Measurements from ENCODE around the gene CLDN25.

CLDN25 gene

DNA sequence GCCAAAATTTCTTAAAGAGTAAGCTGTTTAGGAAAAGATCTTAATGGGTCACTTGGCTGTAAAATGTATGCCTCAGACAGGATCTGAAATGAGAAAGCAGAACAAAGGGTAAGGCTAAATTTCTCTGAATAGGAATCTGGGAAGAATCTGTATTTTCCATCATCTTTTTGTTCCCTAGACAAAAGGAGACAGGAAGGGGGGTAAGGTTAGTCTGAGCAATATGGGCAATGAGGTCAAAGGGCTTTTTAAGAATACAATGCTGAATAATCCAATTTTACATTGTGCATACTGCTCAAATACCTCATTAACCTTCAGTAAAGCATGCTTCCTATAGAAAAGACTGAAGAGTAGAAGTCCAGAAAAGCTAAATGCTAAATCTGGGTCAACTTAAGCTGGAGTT lies 34.6 kb downstream of the CLDN25 start:
- DNase-seq: no peak

- DNase-seq: no peak
Observed at GRCh38 chr11:113817162-113817561, 37.6 kb downstream of the CLDN25 start.

DNA sequence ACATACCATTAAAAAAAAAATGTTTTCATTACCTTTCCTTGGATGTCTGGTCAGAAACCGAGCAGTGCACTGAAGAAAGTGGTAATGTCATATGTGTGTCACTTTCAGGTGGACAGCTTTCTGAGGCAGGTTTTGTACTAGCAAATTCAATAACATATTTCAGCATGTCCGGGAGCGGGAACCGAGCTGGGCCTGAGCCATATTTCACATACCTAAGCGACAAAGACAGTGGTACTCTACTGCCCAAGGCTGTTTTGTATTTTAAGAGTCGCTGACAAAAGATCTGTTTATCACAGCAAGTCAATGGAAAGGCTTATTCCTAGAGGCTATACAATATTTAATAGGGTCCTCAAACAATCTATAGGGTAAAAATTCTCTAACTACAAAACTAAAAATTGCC lies 38.0 kb downstream of the CLDN25 start:
- DNase-seq: no peak

GRCh38 chr11:113818426-113818825 lies 38.8 kb downstream of the CLDN25 start:
- no peak for DNase-seq

- no peak for DNase-seq
Observed at GRCh38 chr11:113827477-113827876, 47.9 kb downstream of the CLDN25 start.

GRCh38 chr11:113828191-113828590 lies 48.6 kb downstream of the CLDN25 start:
- no peak for DNase-seq

- DNase-seq: no peak
Observed at GRCh38 chr11:113829751-113830150, 50.2 kb downstream of the CLDN25 start.
